PC-9 (cell line): ENCODE results near the gene ACACB. TPM values are rescaled to one million over a fixed set of nuclear protein-coding genes. Genes with fewer than 3 reads are reported as not detected.

Source experiments
- BruUV-seq: library from RNA; stranded (reverse); fragments of 400-500 nt; replicated peaks from 2 replicates; lab custom pipeline; 2021; lab: Mats Ljungman, UMichigan
- CTCF ChIA-PET: fragments of 300-600 bp; sonication (Branson Sonifier 250); formaldehyde crosslinking; loops from one replicate; lab custom pipeline; 2022; ENCODE audit warnings: antibody characterized with exemption; lab: Charles Lee
- POLR2A ChIA-PET: fragments of 300-600 bp; sonication (Branson Sonifier 250); formaldehyde crosslinking; loops from one replicate; lab custom pipeline; 2022; ENCODE audit warnings: antibody characterized with exemption; ENCODE audit not compliant: unreplicated experiment; lab: Charles Lee
- DNase-seq, 2 experiments: peaks; one replicate each; pipeline versions ENCODE4 v3.0.0 to v3.0.0-alpha.2; 2015 to 2022; ENCODE audit warnings: mixed read lengths in 1 of 2
- H2AFZ ChIP-seq: fragments of 200-600 bp; sonication (generic); 2 replicates; pipeline ENCODE4 v1.8.1; 2017; ENCODE audit warnings: antibody characterized with exemption
- H3F3A ChIP-seq: fragments of 200-600 bp; sonication (generic); 2 replicates; pipeline ENCODE4 v1.8.1; 2017; ENCODE audit warnings: antibody characterized with exemption, mild to moderate bottlenecking, low read depth; ENCODE audit not compliant: insufficient read depth
- H3K27ac ChIP-seq: fragments of 200-600 bp; sonication (generic); 2 replicates; pipeline ENCODE4 v1.6.1; 2016; ENCODE audit warnings: mixed run types
- H3K27me3 ChIP-seq: fragments of 200-600 bp; sonication (generic); 2 replicates; pipeline ENCODE4 v1.6.1; 2016; ENCODE audit warnings: low read depth, mixed run types; ENCODE audit not compliant: insufficient read depth
- H3K36me3 ChIP-seq: fragments of 200-600 bp; sonication (generic); 2 replicates; pipeline ENCODE4 v1.6.1; 2016; ENCODE audit warnings: low read depth, mixed run types
- H3K4me1 ChIP-seq: fragments of 200-600 bp; sonication (generic); replicated peaks from 2 replicates; pipeline ENCODE4 v1.6.1; 2016; ENCODE audit warnings: mixed run types; ENCODE audit not compliant: insufficient read depth
- H3K4me2 ChIP-seq: fragments of 200-600 bp; sonication (generic); 2 replicates; pipeline ENCODE4 v1.6.1; 2017; ENCODE audit warnings: mixed run types
- H3K4me3 ChIP-seq: fragments of 200-600 bp; sonication (generic); 2 replicates; pipeline ENCODE4 v1.6.1; 2016; ENCODE audit warnings: mixed run types
- H3K79me2 ChIP-seq: fragments of 200-600 bp; sonication (generic); 2 replicates; pipeline ENCODE4 v1.6.1; 2017; ENCODE audit warnings: low read depth, mixed run types
- H3K9me2 ChIP-seq: fragments of 200-600 bp; sonication (generic); 2 replicates; pipeline ENCODE4 v1.8.1; 2017; ENCODE audit warnings: mild to moderate bottlenecking; ENCODE audit not compliant: insufficient read depth
- H3K9me3 ChIP-seq: fragments of 200-600 bp; sonication (generic); 2 replicates; pipeline ENCODE4 v1.8.1; 2016; ENCODE audit warnings: low read depth; ENCODE audit not compliant: insufficient read depth
- H4K20me1 ChIP-seq: fragments of 200-600 bp; sonication (generic); 2 replicates; pipeline ENCODE4 v1.8.1; 2017; ENCODE audit not compliant: insufficient read depth
- EZH2 ChIP-seq: fragments of 200-600 bp; sonication (generic); IDR thresholded peaks from 2 replicates; pipeline ENCODE4 v1.8.0; 2017; ENCODE audit warnings: antibody characterized with exemption, low read depth
- intact Hi-C: fragments of 100-400 bp; cut with micrococcal nuclease; formaldehyde crosslinking; loops from one replicate; pipeline ENCODE4 v1.10.0; 2022; ENCODE audit not compliant: unreplicated experiment
- total RNA-seq: library from RNA; stranded (reverse); gene quantifications from 2 replicates; pipeline ENCODE4 v1.2.3, GENCODE V29; 2021
- TF ChIP-seq, protein P1 (sequence below): fragments of 200-600 bp; sonication (generic); conservative IDR thresholded peaks from 2 replicates; pipeline ENCODE4 v1.6.1; 2017; ENCODE audit warnings: mixed run types, antibody characterized with exemption, mild to moderate bottlenecking, moderate library complexity

Gene ACACB
- total RNA-seq, 1 experiment from 2014 or later, result 13.8 TPM

DNA sequence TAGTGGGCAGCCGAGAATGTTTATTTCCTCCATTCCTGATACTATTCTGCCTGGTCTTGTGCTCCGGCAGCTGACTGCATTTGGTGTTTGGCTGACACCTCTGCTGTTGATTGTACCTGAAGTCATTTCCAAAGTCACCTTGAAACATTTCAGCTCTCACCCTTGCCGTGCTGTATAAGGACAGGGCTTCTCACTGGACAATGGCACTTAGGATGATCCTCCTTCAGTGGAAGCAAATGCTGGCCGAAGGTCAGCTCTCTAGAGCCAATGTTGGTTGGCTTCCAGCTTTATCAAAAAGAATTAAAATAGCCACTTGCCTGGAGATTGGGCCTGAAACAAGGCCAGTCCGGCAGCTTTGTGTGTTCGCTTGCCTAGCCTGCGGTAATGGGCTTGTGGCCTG, 44.0 kb downstream of the ACACB start:
- CTCF ChIA-PET, result no interaction called here
- H3K9me2 ChIP-seq, result no peaks in the 10 kb centered on the region

GRCh38 chr12:109160873-109161272, 44.5 kb downstream of the ACACB start:
- H3K9me3 ChIP-seq, result no peaks in the 10 kb centered on the region
- H2AFZ ChIP-seq, result no peak overlapping the region
- no TSS peak for BruUV-seq
- TF ChIP-seq EZH2, result no peak
- TF ChIP-seq, protein P1, sequence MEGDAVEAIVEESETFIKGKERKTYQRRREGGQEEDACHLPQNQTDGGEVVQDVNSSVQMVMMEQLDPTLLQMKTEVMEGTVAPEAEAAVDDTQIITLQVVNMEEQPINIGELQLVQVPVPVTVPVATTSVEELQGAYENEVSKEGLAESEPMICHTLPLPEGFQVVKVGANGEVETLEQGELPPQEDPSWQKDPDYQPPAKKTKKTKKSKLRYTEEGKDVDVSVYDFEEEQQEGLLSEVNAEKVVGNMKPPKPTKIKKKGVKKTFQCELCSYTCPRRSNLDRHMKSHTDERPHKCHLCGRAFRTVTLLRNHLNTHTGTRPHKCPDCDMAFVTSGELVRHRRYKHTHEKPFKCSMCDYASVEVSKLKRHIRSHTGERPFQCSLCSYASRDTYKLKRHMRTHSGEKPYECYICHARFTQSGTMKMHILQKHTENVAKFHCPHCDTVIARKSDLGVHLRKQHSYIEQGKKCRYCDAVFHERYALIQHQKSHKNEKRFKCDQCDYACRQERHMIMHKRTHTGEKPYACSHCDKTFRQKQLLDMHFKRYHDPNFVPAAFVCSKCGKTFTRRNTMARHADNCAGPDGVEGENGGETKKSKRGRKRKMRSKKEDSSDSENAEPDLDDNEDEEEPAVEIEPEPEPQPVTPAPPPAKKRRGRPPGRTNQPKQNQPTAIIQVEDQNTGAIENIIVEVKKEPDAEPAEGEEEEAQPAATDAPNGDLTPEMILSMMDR, result no peak
- H3K9me2 ChIP-seq, result no peaks in the 10 kb centered on the region
- no peaks in the 10 kb centered on the region for H3K79me2 ChIP-seq
- no peaks in the 10 kb centered on the region for H3K27me3 ChIP-seq
- H4K20me1 ChIP-seq, result 0 out of 2 replicates have a peak, but pooled peaks cover 5% of the 10 kb centered on the region
- CTCF ChIA-PET, result no interaction called here
- H3K36me3 ChIP-seq, result no peaks in the 10 kb centered on the region
- no peak overlapping the region for H3K4me2 ChIP-seq
- DNase-seq, result no peak
- H3K4me3 ChIP-seq, result no peak overlapping the region
- POLR2A ChIA-PET, result no interaction called here
- no peaks in the 10 kb centered on the region for H3F3A ChIP-seq
- H3K27ac ChIP-seq, result no peak overlapping the region
- no peaks in the 10 kb centered on the region for H3K4me1 ChIP-seq
- intact Hi-C loops, result no loop called here

More for the DNA sequence above, 44.0 kb downstream of the ACACB start:
- no peaks in the 10 kb centered on the region for H3K36me3 ChIP-seq
- no peaks in the 10 kb centered on the region for H3K79me2 ChIP-seq
- H3K9me3 ChIP-seq, result no peaks in the 10 kb centered on the region
- H3K4me2 ChIP-seq, result no peak overlapping the region
- TF ChIP-seq EZH2, result no peak
- DNase-seq, result no peak
- H3K4me3 ChIP-seq, result no peak overlapping the region
- H3K27ac ChIP-seq, result no peak overlapping the region
- no TSS peak for BruUV-seq
- H3F3A ChIP-seq, result no peaks in the 10 kb centered on the region
- POLR2A ChIA-PET, result no interaction called here
- no peak overlapping the region for H2AFZ ChIP-seq
- H3K27me3 ChIP-seq, result no peaks in the 10 kb centered on the region
- 0 out of 2 replicates have a peak, but pooled peaks cover 5% of the 10 kb centered on the region for H4K20me1 ChIP-seq
- intact Hi-C loops, result no loop called here
- H3K4me1 ChIP-seq, result 0 out of 2 replicates have a peak, but pooled peaks cover 3% of the 10 kb centered on the region

DNA sequence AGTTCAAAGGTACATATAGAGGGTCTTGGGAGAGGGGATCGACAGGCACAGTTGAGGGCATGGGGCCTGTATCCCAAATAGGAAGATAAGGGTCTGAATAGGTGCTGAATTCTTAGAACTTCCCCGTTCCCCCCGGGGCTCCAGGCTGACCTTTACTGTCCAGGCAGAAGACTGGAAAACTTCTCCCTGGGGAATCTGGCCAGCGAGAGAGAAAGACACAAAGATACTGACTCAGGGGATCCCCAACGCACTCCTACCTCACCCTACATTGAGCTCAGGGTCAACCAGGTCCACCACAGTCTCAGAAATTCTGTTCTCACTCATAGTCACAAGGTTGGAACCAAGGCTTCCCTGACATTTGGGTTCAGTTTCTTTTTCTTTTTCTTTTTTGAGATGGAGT, 46.2 kb downstream of the ACACB start:
- Histone ChIP-seq H3K27me3 (no peaks in the 10 kb centered on the region), H3K9me3 (no peaks in the 10 kb centered on the region), H3K4me1 (no peaks in the 10 kb centered on the region), H3K79me2 (no peaks in the 10 kb centered on the region), H3K36me3 (no peaks in the 10 kb centered on the region), H3K4me2 (no peak overlapping the region), H2AFZ (no peak overlapping the region), H4K20me1 (0 out of 2 replicates have a peak, but pooled peaks cover 5% of the 10 kb centered on the region), H3K9me2 (no peaks in the 10 kb centered on the region), H3K4me3 (no peak overlapping the region), H3F3A (no peaks in the 10 kb centered on the region), H3K27ac (no peak overlapping the region)
- CTCF ChIA-PET, result no interaction called here
- intact Hi-C loops, result no loop called here
- POLR2A ChIA-PET, result no interaction called here
- no peak for DNase-seq
- BruUV-seq, result no TSS peak
- TF ChIP-seq EZH2, result no peak
- TF ChIP-seq, protein P1, result no peak

- Histone ChIP-seq H2AFZ (no peak overlapping the region), H3K4me1 (no peaks in the 10 kb centered on the region), H3K9me3 (no peaks in the 10 kb centered on the region), H3F3A (no peaks in the 10 kb centered on the region), H3K27me3 (no peaks in the 10 kb centered on the region), H3K27ac (no peak overlapping the region), H3K79me2 (no peaks in the 10 kb centered on the region), H3K36me3 (no peaks in the 10 kb centered on the region), H3K4me3 (no peak overlapping the region), H3K4me2 (no peak overlapping the region), H3K9me2 (no peaks in the 10 kb centered on the region), H4K20me1 (0 out of 2 replicates have a peak, but pooled peaks cover 5% of the 10 kb centered on the region)
- DNase-seq, result no peak
- BruUV-seq, result no TSS peak
- ChIA-PET CTCF (no interaction called here), POLR2A (no interaction called here)
- no peak for TF ChIP-seq EZH2
- TF ChIP-seq, protein P1, result no peak
- intact Hi-C loops, result no loop called here
These were observed 46.8 kb downstream of the ACACB start for GRCh38 chr12:109163167-109163566.
